Neuron (in vitro differentiated cells): ENCODE results near the gene DCAF6.
"Not testable (repeated sequence)": the region's sequence is repeated elsewhere in the genome, so short reads cannot be mapped to it uniquely, and the experiment has no call there.

Source experiments
- H2AFZ ChIP-seq: one replicate; pipeline ENCODE4 v1.6.1; 2013; ENCODE audit warnings: low read depth, mild to moderate bottlenecking, inconsistent platforms, low read length, moderate library complexity
- H3K27me3 ChIP-seq: one replicate; pipeline ENCODE4 v1.6.1; 2013; ENCODE audit warnings: low read length; ENCODE audit not compliant: insufficient read depth
- H3K36me3 ChIP-seq: one replicate; pipeline ENCODE4 v1.6.1; 2013; ENCODE audit warnings: low read length; ENCODE audit not compliant: insufficient read depth
- H3K4me1 ChIP-seq: one replicate; pipeline ENCODE4 v1.6.1; 2013; ENCODE audit warnings: low read length; ENCODE audit not compliant: insufficient read depth
- H3K4me3 ChIP-seq: 2 replicates; pipeline ENCODE4 v1.5.1; 2013; ENCODE audit warnings: mild to moderate bottlenecking, low read length, moderate library complexity
- H3K9me3 ChIP-seq: one replicate; pipeline ENCODE4 v1.6.1; 2013; ENCODE audit warnings: low read length

DCAF6 gene

GRCh38 chr1:168031198-168031597, 94.7 kb downstream of the DCAF6 start:
- Histone ChIP-seq H3K4me3 (no peak overlapping the region), H2AFZ (no peak overlapping the region), H3K36me3 (no peaks in the 10 kb centered on the region), H3K4me1 (no peaks in the 10 kb centered on the region), H3K27me3 (no peaks in the 10 kb centered on the region), H3K9me3 (no peaks in the 10 kb centered on the region)

- no peaks in the 10 kb centered on the region for H3K36me3 ChIP-seq
- no peak overlapping the region for H3K4me3 ChIP-seq
- H3K27me3 ChIP-seq: no peaks in the 10 kb centered on the region
- H2AFZ ChIP-seq: no peak overlapping the region
- H3K4me1 ChIP-seq: no peaks in the 10 kb centered on the region
- H3K9me3 ChIP-seq: no peaks in the 10 kb centered on the region
Observed at GRCh38 chr1:168031627-168032026, 95.1 kb downstream of the DCAF6 start.

- Histone ChIP-seq H3K36me3 (no peaks in the 10 kb centered on the region), H3K4me3 (no peak overlapping the region), H2AFZ (no peak overlapping the region), H3K27me3 (no peaks in the 10 kb centered on the region), H3K9me3 (no peaks in the 10 kb centered on the region), H3K4me1 (no peaks in the 10 kb centered on the region)
Observed at GRCh38 chr1:168032029-168032428, 95.5 kb downstream of the DCAF6 start.

- Histone ChIP-seq H2AFZ (no peak overlapping the region), H3K27me3 (no peaks in the 10 kb centered on the region), H3K9me3 (no peaks in the 10 kb centered on the region), H3K4me3 (no peak overlapping the region), H3K4me1 (no peaks in the 10 kb centered on the region), H3K36me3 (no peaks in the 10 kb centered on the region)
Observed at GRCh38 chr1:168035345-168035744, 98.9 kb downstream of the DCAF6 start.

- Histone ChIP-seq H3K27me3 (no peaks in the 10 kb centered on the region), H3K4me1 (no peaks in the 10 kb centered on the region), H3K36me3 (peaks cover 8% of the 10 kb centered on the region), H2AFZ (no peak overlapping the region), H3K4me3 (no peak overlapping the region), H3K9me3 (no peaks in the 10 kb centered on the region)
Observed at GRCh38 chr1:168042362-168042761, 105.9 kb downstream of the DCAF6 start.

- H3K4me1 ChIP-seq: no peaks in the 10 kb centered on the region
- no peak overlapping the region for H3K4me3 ChIP-seq
- H3K27me3 ChIP-seq: no peaks in the 10 kb centered on the region
- H2AFZ ChIP-seq: no peak overlapping the region
- H3K9me3 ChIP-seq: no peaks in the 10 kb centered on the region
- H3K36me3 ChIP-seq: peaks cover 8% of the 10 kb centered on the region
Observed at GRCh38 chr1:168045311-168045710, 108.8 kb downstream of the DCAF6 start.

GRCh38 chr1:168050307-168050706, 113.8 kb downstream of the DCAF6 start:
- Histone ChIP-seq H3K4me1 (no peaks in the 10 kb centered on the region), H3K4me3 (no peak overlapping the region), H2AFZ (no peak overlapping the region), H3K9me3 (no peaks in the 10 kb centered on the region), H3K36me3 (no peaks in the 10 kb centered on the region), H3K27me3 (no peaks in the 10 kb centered on the region)

- Histone ChIP-seq H3K27me3 (no peaks in the 10 kb centered on the region), H3K9me3 (no peaks in the 10 kb centered on the region), H2AFZ (no peak overlapping the region), H3K4me3 (no peak overlapping the region), H3K36me3 (no peaks in the 10 kb centered on the region), H3K4me1 (no peaks in the 10 kb centered on the region)
Observed at GRCh38 chr1:168050880-168051279, 114.4 kb downstream of the DCAF6 start.

GRCh38 chr1:168053681-168054080, 117.2 kb downstream of the DCAF6 start:
- Histone ChIP-seq H3K9me3 (no peaks in the 10 kb centered on the region), H2AFZ (no peak overlapping the region), H3K27me3 (no peaks in the 10 kb centered on the region), H3K36me3 (no peaks in the 10 kb centered on the region), H3K4me1 (no peaks in the 10 kb centered on the region), H3K4me3 (no peak overlapping the region)

- no peak overlapping the region for H3K4me3 ChIP-seq
- H3K36me3 ChIP-seq: no peaks in the 10 kb centered on the region
- H3K27me3 ChIP-seq: no peaks in the 10 kb centered on the region
- H3K9me3 ChIP-seq: no peaks in the 10 kb centered on the region
- H2AFZ ChIP-seq: no peak overlapping the region
- no peaks in the 10 kb centered on the region for H3K4me1 ChIP-seq
Observed at GRCh38 chr1:168054117-168054516, 117.6 kb downstream of the DCAF6 start.

GRCh38 chr1:168056152-168056551, 119.7 kb downstream of the DCAF6 start:
- H3K4me3 ChIP-seq, H2AFZ ChIP-seq, H3K4me1 ChIP-seq, H3K27me3 ChIP-seq, H3K9me3 ChIP-seq, H3K36me3 ChIP-seq: not testable (repeated sequence)

- Histone ChIP-seq H2AFZ (no peak overlapping the region), H3K36me3 (no peaks in the 10 kb centered on the region), H3K4me1 (no peaks in the 10 kb centered on the region), H3K9me3 (no peaks in the 10 kb centered on the region), H3K27me3 (no peaks in the 10 kb centered on the region), H3K4me3 (no peak overlapping the region)
Observed at GRCh38 chr1:168057355-168057754, 120.9 kb downstream of the DCAF6 start.

- Histone ChIP-seq H3K4me1 (no peaks in the 10 kb centered on the region), H3K4me3 (no peak overlapping the region), H3K36me3 (no peaks in the 10 kb centered on the region)
Observed at GRCh38 chr1:168057921-168058320, 121.4 kb downstream of the DCAF6 start.

GRCh38 chr1:168064216-168064615, 127.7 kb downstream of the DCAF6 start:
- Histone ChIP-seq H3K4me1 (no peaks in the 10 kb centered on the region), H3K27me3 (no peaks in the 10 kb centered on the region), H2AFZ (no peak overlapping the region), H3K4me3 (no peak overlapping the region), H3K9me3 (no peaks in the 10 kb centered on the region), H3K36me3 (peaks cover 9% of the 10 kb centered on the region)

More at GRCh38 chr1:168057921-168058320, 121.4 kb downstream of the DCAF6 start:
- no peak overlapping the region for H2AFZ ChIP-seq
- H3K9me3 ChIP-seq: no peaks in the 10 kb centered on the region
- H3K27me3 ChIP-seq: no peaks in the 10 kb centered on the region
